Left ventricle myocardium inferior (tissue), 1 donor: ENCODE results near the gene TCERG1L. TPM values are rescaled to one million over a fixed set of nuclear protein-coding genes. Genes with fewer than 3 reads are reported as not detected.

ENCODE experiments used
- DNase-seq: peaks from one replicate; pipeline ENCODE4 v3.0.0-alpha.2; 2020
- H3K27ac ChIP-seq: fragments of 200-600 bp; replicated peaks from 2 replicates; pipeline ENCODE4 v1.8.0; 2021
- H3K27me3 ChIP-seq: fragments of 200-600 bp; 2 replicates; pipeline ENCODE4 v1.8.0; 2021; ENCODE audit warnings: low read depth
- H3K36me3 ChIP-seq: fragments of 200-600 bp; 2 replicates; pipeline ENCODE4 v1.8.0; 2021
- H3K4me1 ChIP-seq: fragments of 200-600 bp; 2 replicates; pipeline ENCODE4 v1.8.0; 2021
- H3K4me3 ChIP-seq: fragments of 200-600 bp; 2 replicates; pipeline ENCODE4 v1.8.0; 2021; ENCODE audit warnings: mild to moderate bottlenecking, moderate library complexity
- H3K9me3 ChIP-seq: fragments of 200-600 bp; replicated peaks from 2 replicates; pipeline ENCODE4 v1.8.0; 2021
- CTCF ChIP-seq: fragments of 200-600 bp; IDR thresholded peaks from 2 replicates; pipeline ENCODE4 v1.8.0; 2021; ENCODE audit warnings: antibody characterized with exemption, mild to moderate bottlenecking, borderline replicate concordance
- intact Hi-C: fragments of 100-400 bp; cut with micrococcal nuclease; formaldehyde crosslinking; loops from one replicate; pipeline ENCODE4 v1.11.0; 2022
- total RNA-seq: library from RNA; stranded (reverse); fragmentation: NEBNext Ultra II Directional; extraction: Animal tissue kit (Norgen Biotek cat#: 25700); gene quantifications from one replicate; pipeline ENCODE4 v1.2.1, GENCODE V29; 2021
- donor health status: DM: no; HTN: yes; CAD: no; lungs with severe emphysema.

The TCERG1L gene
- total RNA-seq, 1 donor from 2014 or later, result not detected

- Histone ChIP-seq H3K4me1 (no peaks in the 10 kb centered on the region), H3K27ac (no peak overlapping the region), H3K9me3 (peaks cover 9% of the 10 kb centered on the region), H3K4me3 (no peak overlapping the region), H3K36me3 (no peaks in the 10 kb centered on the region), H3K27me3 (peaks cover 65% of the 10 kb centered on the region)
- TF ChIP-seq CTCF, result no peak
- DNase-seq, result no peak
- intact Hi-C loops, result no loop called here
Observed at GRCh38 chr10:131264110-131264788, 47.3 kb downstream of the TCERG1L start.

- no peak for DNase-seq
- H3K4me3 ChIP-seq, result no peak overlapping the region
- H3K27ac ChIP-seq, result no peak overlapping the region
- no peaks in the 10 kb centered on the region for H3K36me3 ChIP-seq
- H3K9me3 ChIP-seq, result no peaks in the 10 kb centered on the region
- intact Hi-C loops, result no loop called here
- no peak for TF ChIP-seq CTCF
- H3K27me3 ChIP-seq, result peaks cover 55% of the 10 kb centered on the region
- H3K4me1 ChIP-seq, result no peaks in the 10 kb centered on the region
Observed at GRCh38 chr10:131261890-131262475, 49.5 kb downstream of the TCERG1L start.

GRCh38 chr10:131260452-131261211, 50.9 kb downstream of the TCERG1L start:
- TF ChIP-seq CTCF, result no peak
- Histone ChIP-seq H3K27me3 (peaks cover 56% of the 10 kb centered on the region), H3K36me3 (no peaks in the 10 kb centered on the region), H3K27ac (no peak overlapping the region), H3K4me3 (no peak overlapping the region), H3K4me1 (no peaks in the 10 kb centered on the region), H3K9me3 (no peaks in the 10 kb centered on the region)
- no peak for DNase-seq
- intact Hi-C loops, result no loop called here

GRCh38 chr10:131260031-131260430, 51.5 kb downstream of the TCERG1L start:
- intact Hi-C loops, result no loop called here
- DNase-seq, result no peak

GRCh38 chr10:131259535-131259934, 52.0 kb downstream of the TCERG1L start:
- H3K4me3 ChIP-seq, result no peak overlapping the region
- H3K27ac ChIP-seq, result no peak overlapping the region
- H3K9me3 ChIP-seq, result no peaks in the 10 kb centered on the region
- H3K27me3 ChIP-seq, result peaks cover 63% of the 10 kb centered on the region
- intact Hi-C loops, result no loop called here
- no peaks in the 10 kb centered on the region for H3K4me1 ChIP-seq
- no peak for DNase-seq
- TF ChIP-seq CTCF, result no peak
- no peaks in the 10 kb centered on the region for H3K36me3 ChIP-seq

More at GRCh38 chr10:131260031-131260430, 51.5 kb downstream of the TCERG1L start:
- no peaks in the 10 kb centered on the region for H3K36me3 ChIP-seq
- TF ChIP-seq CTCF, result no peak
- H3K27me3 ChIP-seq, result peaks cover 61% of the 10 kb centered on the region
- no peak overlapping the region for H3K27ac ChIP-seq
- H3K4me3 ChIP-seq, result no peak overlapping the region
- no peaks in the 10 kb centered on the region for H3K4me1 ChIP-seq
- no peaks in the 10 kb centered on the region for H3K9me3 ChIP-seq
